ENCODE measurements around the gene MARCHF9.

- TF ChIP-seq, protein P1, sequence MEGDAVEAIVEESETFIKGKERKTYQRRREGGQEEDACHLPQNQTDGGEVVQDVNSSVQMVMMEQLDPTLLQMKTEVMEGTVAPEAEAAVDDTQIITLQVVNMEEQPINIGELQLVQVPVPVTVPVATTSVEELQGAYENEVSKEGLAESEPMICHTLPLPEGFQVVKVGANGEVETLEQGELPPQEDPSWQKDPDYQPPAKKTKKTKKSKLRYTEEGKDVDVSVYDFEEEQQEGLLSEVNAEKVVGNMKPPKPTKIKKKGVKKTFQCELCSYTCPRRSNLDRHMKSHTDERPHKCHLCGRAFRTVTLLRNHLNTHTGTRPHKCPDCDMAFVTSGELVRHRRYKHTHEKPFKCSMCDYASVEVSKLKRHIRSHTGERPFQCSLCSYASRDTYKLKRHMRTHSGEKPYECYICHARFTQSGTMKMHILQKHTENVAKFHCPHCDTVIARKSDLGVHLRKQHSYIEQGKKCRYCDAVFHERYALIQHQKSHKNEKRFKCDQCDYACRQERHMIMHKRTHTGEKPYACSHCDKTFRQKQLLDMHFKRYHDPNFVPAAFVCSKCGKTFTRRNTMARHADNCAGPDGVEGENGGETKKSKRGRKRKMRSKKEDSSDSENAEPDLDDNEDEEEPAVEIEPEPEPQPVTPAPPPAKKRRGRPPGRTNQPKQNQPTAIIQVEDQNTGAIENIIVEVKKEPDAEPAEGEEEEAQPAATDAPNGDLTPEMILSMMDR (IDR thresholded peaks at IDR 0.05), result no peak
- no peak for TF ChIP-seq ZFX (IDR thresholded peaks at IDR 0.05; ENCODE audit: borderline replicate concordance)
These were observed 21.0 kb upstream of the MARCHF9 start for GRCh38 chr12:57733928-57734327.
